Posterior vena cava (tissue), 2 donors: ENCODE data around the gene CARD9. TPM values are rescaled to one million over a fixed set of nuclear protein-coding genes. Genes with fewer than 3 reads are reported as not detected.

Experiments used
- DNase-seq: peaks from one replicate; pipeline ENCODE4 v3.0.0-alpha.2; 2020; ENCODE audit warnings: low spot score
- intact Hi-C, 2 donors: fragments of 100-400 bp; cut with DNase I; formaldehyde crosslinking; loops; one replicate each; pipeline versions ENCODE4 v1.14.1 to v1.14.2; 2022 to 2023
- total RNA-seq, 2 donors: library from RNA; stranded (reverse); fragmentation: NEBNext Ultra II Directional; extraction: Animal tissue kit (Norgen Biotek cat#: 25700); gene quantifications; one replicate each; pipeline ENCODE4 v1.2.1, GENCODE V29; 2021
- donor health status: DM: yes; HTN: yes; CAD: no.
- donor health status: DM: yes; HTN: yes; CAD: no.

CARD9 gene
- total RNA-seq, 2 donors from 2014 or later, result 3.1 to 3.9 TPM

DNA sequence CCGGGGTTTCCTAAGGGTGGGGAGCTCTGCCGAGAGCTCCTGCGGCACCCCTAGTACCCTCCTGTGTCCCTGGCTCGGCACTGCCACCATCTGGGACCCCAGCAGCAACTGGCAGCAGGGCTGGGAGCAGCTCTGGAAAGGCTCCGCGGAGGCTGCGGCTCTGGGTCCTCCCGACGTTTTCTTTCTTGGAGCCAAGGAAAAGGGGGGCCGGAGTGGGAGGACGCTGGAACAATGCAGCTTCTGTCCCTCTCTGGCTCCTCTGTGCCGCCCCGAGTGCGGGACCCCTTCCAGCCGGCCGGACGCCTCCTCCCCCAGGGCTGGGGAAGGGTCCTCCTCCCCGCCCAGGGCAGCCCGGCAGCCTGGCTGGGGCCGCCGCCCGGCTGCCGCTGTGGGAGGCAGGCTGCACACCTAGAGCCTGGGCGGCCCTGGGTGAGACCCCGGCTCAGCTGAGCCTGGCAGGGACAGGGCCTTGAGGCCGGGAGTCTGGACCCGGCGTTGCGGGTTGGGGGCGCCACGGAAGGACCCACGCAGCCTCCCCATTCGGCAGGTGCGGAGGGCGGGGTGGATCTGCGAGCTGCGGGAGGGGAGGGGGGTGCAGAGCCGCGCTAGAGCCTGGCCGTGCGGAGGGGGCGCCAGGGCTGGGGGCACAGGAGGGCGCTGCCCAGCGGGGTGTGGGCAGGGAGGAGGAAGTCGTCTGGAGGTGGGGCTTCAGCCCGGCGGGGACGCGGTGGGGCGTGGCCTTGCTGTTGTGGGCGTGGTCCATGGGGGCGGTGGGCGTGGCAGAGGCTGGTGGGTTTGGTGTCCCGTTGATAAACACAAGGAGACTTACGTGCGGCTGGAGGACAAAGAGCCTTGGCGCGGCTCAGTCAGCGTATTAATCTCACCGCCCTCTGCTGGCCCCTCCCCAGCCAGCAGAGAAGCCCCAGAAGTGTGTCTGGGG lies 31.0 kb downstream of the CARD9 start:
- intact Hi-C loops, result no loop called here
- peak; percentile 95 for DNase-seq

- no peak for DNase-seq
- intact Hi-C loops, result no loop called here
Measured at GRCh38 chr9:136341769-136342168, 31.7 kb downstream of the CARD9 start.

DNA sequence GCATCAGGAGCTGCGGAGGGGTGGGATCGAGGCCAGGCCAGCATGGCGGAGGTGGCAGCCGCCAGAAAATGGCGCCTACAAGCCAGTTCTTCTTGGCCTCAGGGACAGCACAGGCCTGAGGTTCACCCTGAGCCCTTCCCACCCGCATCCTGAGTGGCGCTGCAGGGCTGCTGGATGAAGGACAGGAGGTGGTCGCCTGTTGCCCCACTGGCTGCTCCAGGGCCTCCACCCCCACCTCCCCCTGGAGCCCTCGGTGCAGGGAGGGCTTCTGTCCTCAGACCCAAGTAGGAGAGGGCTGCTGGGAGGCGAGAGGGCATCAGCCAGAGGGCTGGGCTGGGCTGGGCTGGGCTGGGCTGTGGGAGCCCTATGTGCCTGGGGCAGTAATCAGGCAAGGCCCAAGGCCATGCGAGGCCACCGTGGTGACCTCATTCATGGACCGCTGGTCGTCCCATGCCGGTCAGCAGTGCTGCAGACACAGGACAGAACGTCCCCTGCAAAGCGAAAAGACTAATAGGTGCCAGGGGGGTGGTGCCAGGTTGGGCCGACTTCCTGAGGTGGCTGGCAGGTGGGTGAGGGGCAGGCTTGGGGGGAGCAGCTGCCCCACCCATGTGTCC lies 32.3 kb downstream of the CARD9 start:
- intact Hi-C loops, result no loop called here
- DNase-seq, result no peak

- intact Hi-C loops, result no loop called here
- no peak for DNase-seq
Measured at GRCh38 chr9:136340356-136341041, 33.0 kb downstream of the CARD9 start.

DNA sequence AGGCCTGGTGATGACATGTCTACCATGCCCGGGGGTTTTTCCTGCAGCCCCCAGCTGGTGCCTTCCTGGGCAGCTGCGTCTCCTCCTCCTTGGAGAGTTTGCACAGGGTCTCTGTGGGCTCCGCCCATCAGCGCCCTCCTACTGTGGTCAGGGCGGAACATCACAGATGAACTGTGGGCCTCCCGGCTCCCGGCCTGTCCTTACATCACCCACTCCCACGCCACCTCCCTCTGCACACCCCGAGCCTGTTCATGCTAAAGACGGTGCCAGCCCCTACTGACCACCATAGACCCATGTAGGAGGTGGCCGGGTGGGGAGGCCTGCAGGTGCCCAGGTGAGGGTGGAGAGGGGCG lies 33.5 kb downstream of the CARD9 start:
- intact Hi-C loops, result loop anchor here in 1 of 2 donors (5.0 kb wide), 1 partner anchor 62 kb away; the partner anchor contains the start of gene SNAPC4
- no peak for DNase-seq

- intact Hi-C loops, result loop anchor here in 1 of 2 donors (5.0 kb wide), 1 partner anchor 63 kb away; the partner anchor contains the start of gene SNAPC4
- DNase-seq, result peak; percentile 92
Measured at GRCh38 chr9:136339173-136339957, 34.1 kb downstream of the CARD9 start.

DNA sequence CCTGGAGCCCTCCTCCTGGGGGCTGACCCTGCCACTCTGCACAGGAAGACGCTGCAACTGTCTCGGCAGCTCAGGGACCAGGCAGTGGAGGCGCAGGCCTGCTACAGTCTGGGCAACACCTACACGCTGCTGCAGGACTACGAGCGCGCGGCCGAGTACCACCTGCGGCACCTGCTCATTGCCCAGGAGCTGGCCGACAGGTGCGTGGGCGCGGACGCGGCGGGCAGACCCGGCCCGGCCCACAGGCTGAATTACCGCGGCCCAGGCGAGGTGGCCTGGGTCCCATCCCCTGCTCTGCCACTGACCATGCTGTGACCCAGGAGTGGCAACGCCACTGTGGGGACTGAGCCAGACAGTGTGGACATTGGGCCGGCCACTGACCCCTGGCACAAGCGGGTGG lies 35.0 kb downstream of the CARD9 start:
- intact Hi-C loops, result loop anchor here in 1 of 2 donors (5.0 kb wide), 1 partner anchor 64 kb away; the partner anchor contains the start of gene SNAPC4
- DNase-seq, result no peak

DNA sequence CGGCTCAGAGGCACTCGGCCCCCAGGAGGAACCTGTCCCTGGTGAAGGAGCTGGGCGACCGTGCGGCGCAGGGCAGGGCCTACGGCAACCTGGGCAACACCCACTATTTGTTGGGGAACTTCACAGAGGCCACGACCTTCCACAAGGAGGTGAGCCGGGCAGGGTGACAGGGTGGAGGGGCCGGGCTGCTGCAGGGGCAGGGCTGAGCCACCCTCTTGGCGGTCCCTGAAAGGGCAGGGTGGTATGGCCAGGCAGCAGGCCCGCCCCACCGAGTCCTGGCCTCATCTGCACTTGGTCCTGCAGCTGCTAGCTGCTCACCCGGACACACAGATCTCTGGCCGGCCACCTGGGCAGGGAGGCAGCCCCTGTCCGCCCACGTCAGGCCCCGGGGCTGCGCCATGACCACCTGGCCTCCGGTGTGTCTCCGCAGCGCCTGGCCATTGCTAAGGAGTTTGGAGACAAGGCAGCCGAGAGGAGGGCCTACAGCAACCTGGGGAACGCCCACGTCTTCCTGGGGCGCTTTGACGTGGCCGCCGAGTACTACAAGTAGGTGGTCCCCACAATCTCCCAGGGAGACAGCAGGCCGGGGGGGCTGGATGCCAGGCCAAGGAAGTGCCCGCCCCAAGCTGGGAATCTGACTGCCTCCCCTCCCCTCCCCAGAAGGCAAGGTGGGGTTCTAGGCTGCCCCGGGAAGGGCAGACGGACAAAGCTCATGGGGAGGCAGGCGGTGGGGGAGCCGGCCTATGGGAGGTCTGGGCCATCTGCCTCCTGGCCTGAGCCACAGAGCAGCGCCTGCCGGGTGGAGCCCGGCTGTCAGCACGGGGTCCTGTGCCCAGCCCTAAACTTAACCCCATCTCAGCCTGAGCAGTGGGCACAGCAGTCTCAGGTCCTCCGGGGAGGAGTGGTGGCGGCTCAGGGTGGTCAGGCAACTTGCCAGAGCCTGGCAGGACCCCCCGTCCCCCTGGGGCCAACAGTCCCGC lies 35.8 kb downstream of the CARD9 start:
- intact Hi-C loops, result loop anchor here in 1 of 2 donors (5.0 kb wide), 1 partner anchor 65 kb away; the partner anchor contains the start of gene SNAPC4
- no peak for DNase-seq

DNA sequence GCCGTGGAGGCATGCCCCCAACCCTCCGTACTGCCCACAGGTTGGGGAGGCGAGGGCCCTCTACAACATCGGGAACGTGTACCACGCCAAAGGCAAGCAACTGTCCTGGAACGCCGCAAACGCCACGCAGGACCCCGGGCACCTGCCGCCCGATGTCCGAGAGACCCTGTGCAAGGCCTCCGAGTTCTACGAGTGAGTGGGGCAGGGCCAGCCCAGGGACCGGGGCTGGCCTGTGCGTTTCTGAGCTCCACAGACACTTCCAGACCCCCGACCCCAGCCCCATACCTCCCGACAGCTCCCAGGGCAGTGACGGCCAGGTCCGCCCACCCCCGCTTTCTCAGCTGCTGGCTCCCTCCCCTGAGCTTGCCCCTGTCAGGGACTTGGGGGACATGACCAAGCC lies 36.6 kb downstream of the CARD9 start:
- intact Hi-C loops, result loop anchor here in 1 of 2 donors (5.0 kb wide), 1 partner anchor 65 kb away; the partner anchor contains the start of gene SNAPC4
- DNase-seq, result no peak

GRCh38 chr9:136336156-136336870 lies 37.2 kb downstream of the CARD9 start:
- intact Hi-C loops, result loop anchor here in 1 of 2 donors (5.0 kb wide), 1 partner anchor 66 kb away; the partner anchor contains the start of gene SNAPC4
- no peak for DNase-seq

- DNase-seq, result no peak
- intact Hi-C loops, result loop anchor here in 1 of 2 donors (5.0 kb wide), 1 partner anchor 67 kb away; the partner anchor contains the start of gene SNAPC4
Measured at GRCh38 chr9:136335296-136336155, 37.9 kb downstream of the CARD9 start.

GRCh38 chr9:136334541-136334940 lies 38.9 kb downstream of the CARD9 start:
- intact Hi-C loops, result no loop called here
- DNase-seq, result no peak

- DNase-seq, result no peak
- intact Hi-C loops, result no loop called here
Measured at GRCh38 chr9:136333486-136333885, 40.0 kb downstream of the CARD9 start.

DNA sequence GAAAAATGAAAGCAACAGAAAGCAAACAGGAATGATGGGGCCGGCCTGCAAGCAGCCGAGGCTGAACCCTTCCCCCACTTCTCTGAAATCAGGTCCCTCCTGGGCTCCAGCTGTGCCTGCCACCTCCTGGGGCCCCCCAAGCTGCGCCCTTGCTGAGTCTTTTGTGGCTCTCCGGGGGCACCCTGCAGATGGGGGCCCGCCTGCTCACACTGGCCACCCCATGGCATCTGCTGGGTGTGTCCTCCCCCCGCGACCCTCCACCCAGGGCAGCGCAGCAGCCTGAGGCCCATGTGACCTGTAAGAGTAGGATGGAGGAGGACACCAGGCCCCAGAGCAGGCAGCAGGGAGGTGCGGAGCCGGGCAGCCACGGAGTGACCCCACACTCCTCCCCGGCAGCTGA lies 40.4 kb downstream of the CARD9 start:
- DNase-seq, result no peak
- intact Hi-C loops, result no loop called here

DNA sequence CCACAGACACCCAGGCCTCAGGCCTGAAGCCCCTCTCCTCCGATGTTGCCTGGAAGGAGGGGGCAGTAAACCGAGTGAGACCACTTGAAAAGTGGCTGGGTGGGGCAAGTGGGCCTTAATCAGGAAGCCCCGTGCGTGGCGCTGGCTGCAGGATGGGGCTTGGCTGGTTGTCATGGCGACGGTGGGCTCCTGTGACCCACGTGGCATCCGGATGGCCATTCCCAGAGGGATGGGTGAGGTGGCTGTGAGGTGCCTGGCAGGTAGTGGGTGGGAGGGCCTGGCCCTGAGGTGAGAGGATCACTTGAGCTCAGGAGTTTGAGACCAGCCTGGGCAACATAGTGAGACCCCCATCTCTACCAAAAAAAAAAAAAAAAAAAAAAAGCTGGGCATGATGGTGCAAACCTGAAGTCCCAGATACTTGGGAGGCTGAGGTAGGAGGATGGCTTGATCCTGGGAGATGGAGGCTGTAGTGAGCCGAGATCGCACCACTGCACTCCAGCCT lies 40.9 kb downstream of the CARD9 start:
- DNase-seq, result no peak
- intact Hi-C loops, result no loop called here
